ENCODE measurements around the gene KCNN3. TPM values are rescaled to one million over a fixed set of nuclear protein-coding genes. Genes with fewer than 3 reads are reported as not detected.
"Not testable (repeated sequence)": the region's sequence is repeated elsewhere in the genome, so short reads cannot be mapped to it uniquely, and the experiment has no call there.

Gene KCNN3
- total RNA-seq, 1 donor from 2014 or later: 0.07 TPM

DNA sequence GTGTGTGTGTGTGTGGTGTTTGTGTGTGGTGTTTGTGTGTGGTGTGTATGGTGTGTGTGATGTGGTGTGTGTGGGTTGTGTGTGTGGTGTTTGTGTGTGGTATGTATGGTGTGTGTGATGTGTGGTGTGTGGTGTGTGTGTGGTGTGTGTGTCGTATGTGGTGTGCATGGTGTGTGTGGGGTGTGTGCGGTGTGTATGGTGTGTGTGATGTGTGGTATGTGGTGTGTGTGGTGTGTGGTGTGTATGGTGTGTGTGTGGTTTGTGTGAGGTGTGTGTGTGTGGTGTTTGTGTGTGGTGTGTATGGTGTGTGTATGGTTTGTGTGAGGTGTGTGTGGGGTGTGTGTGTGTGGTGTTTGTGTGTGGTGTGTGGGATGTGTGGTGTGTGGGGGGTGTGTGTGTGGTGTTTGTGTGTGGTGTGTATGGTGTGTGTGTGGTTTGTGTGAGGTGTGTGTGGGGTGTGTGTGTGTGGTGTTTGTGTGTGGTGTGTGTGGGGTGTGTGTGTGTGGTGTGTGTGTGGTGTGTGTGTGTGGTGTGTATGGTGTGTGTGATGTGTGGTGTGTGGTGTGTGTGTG, 155.9 kb downstream of the KCNN3 start:
- intact Hi-C loops (cut with micrococcal nuclease): no loop called here

DNA sequence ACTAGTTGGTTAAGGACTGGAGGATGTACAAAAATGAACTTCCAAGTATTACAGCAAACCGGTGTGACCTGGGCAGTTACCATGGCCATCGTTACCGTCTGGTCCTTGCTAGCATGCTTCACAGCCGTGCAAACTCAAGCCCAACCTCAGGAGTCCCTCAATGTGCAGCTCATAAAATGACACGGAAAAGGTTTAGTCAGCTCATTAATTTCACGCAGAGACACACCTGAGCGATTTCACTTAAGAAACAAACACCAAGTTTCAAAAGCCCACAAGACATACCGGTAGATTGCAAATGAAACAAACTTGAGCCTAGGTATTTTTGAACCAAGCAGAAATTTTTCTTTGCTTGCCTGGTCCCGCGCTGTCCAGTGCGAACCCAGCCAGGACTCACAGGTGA, 157.1 kb downstream of the KCNN3 start:
- intact Hi-C loops (cut with micrococcal nuclease): no loop called here

DNA sequence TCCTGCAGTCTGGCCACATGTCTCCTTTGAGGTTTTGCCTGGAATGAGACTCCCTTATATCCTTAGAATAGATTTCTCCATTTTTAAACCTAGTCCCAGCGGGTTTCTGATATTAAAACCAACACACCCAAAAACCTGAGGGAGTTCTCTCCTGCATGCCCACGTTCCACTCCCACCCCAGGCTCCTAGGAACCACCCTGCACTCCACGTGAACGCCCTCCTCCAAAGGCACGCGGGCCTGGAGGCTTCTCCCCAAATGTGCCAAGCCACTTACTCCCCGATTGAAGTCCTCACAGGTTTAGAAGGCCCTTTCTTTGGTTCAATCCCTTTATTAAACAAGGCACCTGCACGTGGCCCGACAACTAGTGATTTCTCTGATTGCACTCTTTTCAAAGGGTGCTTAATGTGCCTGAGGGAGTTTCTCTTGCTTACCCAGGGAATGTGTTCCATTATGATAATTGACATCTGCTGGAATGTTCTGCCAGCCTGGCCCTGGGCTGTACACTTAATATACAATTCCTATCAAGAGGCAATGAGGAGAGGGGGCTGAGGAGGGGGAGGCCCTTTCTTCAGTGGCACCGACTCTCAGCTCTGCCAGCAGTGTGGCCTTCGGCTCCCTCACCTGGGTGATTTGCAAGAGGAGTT, 157.8 kb downstream of the KCNN3 start:
- intact Hi-C loops (cut with micrococcal nuclease): no loop called here

DNA sequence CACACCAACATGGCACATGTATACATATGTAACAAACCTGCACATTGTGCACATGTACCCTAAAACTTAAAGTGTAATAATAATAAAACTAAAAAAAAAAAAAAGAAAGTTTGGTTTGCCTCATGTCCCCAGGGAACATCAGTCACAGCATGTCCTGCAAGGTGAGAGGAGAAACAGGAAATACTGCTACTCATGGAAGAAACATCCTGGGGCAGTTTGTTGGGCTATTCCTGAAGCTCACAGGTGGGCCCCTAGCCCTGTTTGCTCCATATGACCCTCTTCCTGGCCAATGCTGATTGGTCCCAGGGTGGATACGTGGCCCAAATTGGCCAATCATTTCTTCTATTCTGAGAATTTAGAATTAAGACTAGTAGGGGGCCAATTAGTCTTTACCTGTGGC, 158.7 kb downstream of the KCNN3 start:
- intact Hi-C loops (cut with micrococcal nuclease): no loop called here

DNA sequence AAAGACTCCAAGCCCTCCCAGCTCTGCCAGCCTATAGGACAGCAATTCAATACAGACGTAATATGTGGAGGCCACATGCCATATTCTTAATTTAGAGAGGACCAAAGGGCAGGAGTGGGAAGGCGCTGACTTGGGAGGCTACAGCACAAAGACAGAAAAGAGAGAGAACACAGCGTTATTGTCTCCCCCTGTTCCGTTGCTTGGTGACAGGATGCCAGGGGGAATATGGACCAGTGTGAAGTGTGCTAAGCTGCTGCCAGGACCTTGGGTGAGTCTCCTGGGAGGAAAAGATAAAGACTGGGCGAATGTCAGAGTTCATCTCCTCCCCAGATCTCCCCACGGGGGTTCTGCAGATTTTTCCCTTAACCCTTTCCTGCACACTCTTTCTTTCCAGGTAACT, 160.0 kb downstream of the KCNN3 start:
- intact Hi-C loops (cut with micrococcal nuclease): no loop called here

DNA sequence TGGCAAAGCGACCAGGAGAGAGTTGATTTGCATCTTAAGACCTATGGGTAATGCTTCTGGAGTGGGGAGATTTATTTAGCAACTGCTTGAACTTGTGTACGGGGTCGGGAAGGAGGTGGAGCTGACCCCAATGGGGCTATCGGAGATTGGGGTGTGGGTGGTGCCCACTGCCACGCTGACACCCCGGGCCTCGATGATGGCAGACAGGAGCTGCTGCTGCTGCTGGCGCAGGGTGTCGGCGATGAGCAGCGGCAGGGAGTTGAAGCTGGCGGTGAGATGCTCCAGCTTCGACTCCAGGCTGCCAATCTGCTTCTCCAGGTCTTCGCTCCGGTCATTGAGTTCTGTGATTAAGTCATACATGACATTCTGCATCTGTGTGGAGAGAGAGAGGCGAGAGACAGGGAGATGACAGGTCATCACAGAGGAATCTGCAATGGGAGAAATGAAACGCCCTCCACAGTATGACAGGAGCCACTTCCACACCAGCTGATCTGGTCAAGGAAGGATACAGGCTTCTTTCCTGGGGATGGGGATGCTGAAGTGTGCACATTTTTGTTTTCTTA, 162.1 kb downstream of the KCNN3 start:
- intact Hi-C loops (cut with micrococcal nuclease): no loop called here

DNA sequence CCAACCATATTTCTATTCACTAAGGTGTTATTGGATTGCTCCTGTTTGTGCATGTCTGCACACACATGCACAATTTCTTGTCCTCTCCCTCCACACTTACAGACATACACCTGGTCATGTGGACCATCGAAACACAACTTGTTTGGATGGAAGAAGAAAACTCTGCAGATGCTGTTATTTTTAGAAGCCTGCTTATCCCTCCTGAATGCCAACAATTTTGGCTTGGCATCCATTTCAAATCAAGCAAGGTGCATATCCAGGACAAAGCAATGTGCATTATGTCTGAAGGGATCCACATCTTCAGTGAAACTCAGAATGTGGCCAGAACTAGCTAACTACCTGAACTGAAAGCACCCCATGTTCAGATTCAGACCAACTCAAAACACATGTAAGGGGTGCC, 163.2 kb downstream of the KCNN3 start:
- intact Hi-C loops (cut with micrococcal nuclease): no loop called here

DNA sequence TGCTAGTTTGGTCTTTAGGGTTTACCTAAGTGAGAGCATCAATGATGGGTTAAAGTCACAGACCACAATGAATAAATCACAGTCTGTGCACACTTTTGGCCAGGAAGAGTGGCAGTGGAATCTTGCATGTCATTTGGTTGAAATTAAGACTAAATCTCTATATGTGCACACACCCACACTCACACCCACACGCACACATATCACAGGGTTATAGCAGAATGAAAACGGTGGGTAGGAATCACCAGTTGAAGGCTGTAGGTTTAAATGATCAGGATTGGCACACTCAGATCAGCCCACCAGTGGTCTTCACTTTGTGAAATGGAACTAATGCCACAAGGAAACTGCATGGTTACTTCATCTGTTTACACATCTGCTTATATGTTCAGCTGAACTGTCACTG, 164.5 kb downstream of the KCNN3 start:
- intact Hi-C loops (cut with micrococcal nuclease): no loop called here

DNA sequence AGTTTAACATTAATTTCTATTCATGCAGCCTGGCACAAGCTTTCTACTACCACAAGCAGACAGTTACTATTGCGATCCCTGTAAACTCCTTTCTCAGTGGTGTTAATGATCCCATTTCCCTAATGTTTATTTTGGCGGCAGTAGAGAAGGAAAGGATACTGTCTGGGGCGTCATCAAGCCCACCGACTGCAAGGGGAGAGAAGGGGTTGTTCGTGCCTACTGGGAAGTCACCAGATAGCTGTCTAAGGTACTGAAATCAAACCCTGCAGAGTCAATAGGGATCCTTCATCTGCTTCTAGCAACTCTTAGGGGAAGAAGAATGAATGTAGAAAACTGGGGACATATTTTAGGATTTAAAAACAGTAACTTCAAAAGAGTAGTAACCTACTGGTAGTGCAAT, 166.9 kb downstream of the KCNN3 start:
- intact Hi-C loops (cut with micrococcal nuclease): no loop called here

DNA sequence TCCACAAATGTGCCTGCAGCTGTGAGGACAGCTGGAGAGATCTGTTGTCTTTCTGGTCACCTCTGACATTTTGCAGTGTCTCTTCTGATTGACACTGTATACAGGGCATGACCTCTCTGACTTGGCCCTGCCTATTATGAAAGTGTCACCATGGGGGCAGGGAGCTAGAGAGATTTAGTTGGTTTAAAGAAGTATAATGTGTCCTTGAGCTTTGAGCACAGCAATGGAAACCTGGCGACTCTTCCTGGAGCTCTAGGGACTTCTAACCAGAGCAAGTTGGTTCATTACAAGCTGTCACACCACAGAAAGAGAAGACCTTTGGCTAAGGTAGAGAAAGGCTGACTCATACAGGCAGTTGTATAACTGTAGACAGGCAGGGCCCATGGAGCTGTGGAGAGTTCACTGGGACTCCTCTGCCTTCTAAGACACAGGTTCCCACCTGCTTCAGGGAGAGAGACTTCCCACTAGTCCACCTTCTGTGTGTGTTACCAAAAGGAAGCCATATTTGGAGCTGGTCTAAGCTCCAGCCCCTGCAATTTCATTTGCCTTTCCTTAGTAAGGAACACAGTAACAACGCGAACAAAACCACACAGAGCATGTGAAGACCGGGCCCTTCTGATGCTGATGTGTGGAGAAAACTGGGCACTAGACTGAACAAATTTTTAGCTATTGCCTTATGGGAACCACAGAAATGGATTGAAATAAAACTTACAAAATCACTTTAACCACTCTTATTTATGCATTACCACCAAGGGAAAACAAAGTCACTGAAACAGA, 171.6 kb downstream of the KCNN3 start:
- intact Hi-C loops (cut with micrococcal nuclease): no loop called here

DNA sequence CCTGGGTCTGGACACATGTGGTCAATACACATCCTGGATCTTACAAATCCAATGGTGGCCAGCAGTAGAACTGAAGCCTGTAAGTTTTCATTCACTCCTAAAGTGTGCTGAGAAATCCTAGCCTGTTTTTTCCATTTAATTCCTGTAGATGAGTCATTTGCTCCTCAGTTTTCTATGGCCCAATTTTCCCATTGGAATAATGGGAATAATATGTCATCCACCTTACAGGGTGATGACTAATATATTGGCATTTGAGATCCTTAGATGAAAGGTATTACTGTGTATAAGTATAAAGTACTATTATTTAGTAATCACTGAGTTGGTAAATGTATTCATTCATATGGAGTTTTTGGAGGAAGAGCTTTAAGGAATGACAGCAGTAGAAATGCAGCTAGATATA, 172.4 kb downstream of the KCNN3 start:
- intact Hi-C loops (cut with micrococcal nuclease): no loop called here

DNA sequence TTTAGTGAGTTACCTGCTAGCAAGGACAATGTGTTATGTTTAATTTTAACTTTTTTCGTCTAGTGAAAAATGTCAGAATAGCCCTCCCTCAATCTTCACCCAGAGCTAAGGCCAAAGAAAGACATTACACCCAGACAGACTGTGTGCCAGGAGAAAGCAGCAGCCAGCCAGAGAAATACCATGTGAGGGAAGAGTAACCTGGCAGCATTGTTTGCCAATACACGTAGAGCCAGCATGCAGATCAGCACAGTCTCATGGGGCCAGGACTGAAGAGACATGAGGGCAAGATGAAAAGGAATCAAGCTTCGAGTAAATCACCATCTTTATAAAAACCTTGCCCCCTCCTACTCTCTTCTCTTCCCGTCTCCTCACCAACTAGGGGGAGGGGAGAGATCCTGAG, 173.6 kb downstream of the KCNN3 start:
- intact Hi-C loops (cut with micrococcal nuclease): no loop called here

DNA sequence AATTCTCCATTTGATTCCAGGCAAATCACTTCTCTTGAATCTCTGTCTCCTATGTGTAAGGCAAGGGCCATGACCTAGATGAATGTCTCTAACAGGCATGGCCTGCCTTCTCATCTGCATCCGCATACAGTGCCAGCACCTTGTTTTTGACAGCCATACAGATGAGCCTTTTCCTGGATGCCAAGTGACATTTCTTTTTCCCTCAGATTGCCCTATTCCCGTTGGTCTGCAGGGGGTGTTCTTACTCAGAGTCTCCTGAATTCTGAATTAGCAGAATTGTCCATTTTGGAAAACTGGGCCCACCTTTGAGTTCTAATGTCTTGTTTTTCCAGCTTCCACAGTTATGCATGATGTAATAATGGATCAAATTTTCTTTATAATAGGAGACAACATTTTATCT, 174.1 kb downstream of the KCNN3 start:
- intact Hi-C loops (cut with micrococcal nuclease): no loop called here

DNA sequence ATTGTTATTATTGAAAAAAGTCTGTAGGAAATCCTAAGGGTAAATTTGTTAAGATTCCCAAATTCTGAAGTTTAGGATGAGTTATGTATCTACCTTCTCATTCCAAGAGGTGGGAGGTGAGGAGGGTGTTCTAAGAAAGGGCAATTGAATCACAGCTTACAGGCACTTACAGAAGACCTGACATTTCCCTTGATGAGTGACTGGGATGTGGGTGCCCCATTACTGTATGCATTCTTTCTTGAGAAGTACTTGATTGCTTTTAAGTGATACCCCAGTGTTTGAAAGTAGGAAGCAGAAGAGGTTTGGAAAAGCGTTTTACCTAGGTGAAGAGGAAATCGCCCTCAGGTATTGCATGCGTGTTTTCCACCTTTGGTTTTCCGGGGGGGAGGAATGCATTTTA, 175.1 kb downstream of the KCNN3 start:
- intact Hi-C loops (cut with micrococcal nuclease): no loop called here

DNA sequence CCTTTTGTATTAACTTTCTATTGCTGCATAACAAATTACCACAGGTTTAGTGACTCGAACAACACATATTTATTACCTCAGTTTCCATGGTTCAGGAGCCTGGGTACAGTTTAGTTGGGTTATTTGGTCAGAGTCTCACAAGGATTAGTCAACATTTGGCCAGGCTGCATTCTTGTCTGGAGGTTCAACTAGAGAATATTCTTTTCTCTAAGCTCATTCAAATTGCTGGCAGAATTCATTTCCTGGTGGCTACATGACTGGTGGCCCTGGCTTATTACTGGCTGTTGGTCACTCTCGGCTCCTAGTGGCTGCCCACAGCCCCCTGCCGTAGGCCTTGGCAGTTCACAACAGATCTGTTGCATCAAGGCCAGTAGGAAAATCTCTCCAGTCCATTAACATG, 181.0 kb downstream of the KCNN3 start:
- intact Hi-C loops (cut with micrococcal nuclease): no loop called here

DNA sequence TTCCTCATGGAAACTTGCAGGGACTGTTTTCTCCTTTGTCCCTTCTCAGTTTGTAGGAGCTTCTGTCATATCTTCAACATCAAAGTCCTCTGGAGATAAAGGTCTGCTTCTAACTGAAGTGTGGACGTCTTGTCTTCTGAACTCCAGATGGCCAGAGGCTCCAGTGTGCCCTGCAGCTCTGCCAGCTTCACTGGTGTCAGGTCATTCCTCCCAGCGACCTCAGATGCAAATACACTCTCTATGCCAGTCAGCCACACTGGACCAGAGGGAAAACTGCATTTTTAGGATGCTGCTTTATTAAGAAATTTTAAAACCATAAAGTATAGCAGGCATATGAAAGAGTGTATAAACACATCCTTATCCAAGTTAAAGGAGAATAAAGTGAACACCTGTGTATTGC, 183.6 kb downstream of the KCNN3 start:
- intact Hi-C loops (cut with micrococcal nuclease): no loop called here

DNA sequence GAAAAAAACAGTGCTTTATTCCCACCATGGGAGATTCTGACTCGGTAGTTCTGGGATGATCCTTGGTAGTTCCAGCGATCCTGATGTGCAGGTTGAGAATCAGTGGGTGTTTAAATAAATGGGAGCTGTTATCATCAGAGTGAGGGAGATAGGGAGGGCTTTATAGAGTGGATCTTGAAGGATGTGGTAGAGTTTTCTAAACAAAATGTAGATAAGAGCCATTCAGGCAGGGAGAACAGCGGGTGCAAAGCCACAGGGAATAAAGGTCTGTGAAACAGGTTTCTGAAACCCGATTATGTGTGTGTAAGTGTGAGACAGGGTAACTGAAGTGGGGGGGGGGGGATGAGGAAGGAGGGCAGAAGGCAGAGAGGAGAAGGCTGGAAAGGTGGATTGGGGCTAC, 186.3 kb downstream of the KCNN3 start:
- intact Hi-C loops (cut with micrococcal nuclease): no loop called here

DNA sequence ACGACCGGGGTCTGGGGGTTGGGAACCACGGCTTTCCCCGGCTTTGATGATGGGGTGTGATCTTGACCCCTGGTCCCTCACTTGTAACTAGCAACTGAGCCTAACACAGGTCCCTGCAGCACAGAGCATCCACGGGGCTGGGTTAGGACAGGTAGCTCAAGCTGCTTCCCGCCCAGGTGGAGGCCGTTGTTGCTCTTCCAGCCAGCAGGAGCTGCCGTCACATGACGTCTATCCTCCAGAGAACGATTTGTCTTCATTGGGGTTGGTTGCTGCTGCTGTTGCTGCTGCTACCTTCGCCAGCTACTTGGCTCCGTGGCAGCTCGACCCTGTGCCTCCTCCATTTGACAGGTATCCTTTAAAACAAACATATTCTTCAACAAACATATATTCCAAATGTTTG, 187.8 kb downstream of the KCNN3 start:
- intact Hi-C loops (cut with micrococcal nuclease): no loop called here

DNA sequence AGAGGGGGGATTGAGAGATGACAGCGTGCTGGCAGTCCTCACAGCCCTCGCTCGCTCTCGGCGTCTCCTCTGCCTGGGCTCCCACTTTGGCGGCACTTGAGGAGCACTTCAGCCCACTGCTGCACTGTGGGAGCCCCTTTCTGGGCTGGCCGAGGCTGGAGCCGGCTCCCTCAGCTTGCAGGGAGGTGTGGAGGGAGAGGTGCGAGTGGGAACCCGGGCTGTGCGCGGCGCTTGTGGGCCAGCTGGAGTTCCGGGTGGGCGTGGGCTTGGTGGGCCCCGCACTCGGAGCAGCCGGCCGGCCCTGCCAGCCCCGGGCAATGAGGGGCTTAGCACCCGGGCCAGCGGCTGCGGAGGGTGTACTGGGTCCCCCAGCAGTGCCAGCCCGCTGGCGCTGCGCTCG, 192.2 kb downstream of the KCNN3 start:
- intact Hi-C loops (cut with micrococcal nuclease): not testable (repeated sequence)

DNA sequence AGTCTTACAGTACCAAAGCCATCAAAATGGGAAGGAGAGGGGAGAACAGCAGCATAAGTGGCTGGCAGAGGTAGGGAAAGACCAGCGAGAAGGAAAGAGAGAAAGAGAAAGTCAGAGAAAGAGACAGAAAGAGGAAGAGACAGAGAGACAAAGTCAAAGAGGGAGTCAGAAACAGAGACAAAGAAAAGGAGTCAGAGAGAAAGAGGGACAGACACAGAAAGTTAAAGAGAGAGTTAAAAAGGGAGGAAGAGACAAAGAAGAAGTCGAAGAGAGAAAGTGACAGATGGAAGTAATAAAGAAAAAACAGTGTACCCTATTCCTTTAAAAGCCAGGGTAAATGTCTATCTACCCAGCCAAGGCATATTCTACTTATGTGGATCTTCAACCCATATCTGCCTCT, 193.2 kb downstream of the KCNN3 start:
- intact Hi-C loops (cut with micrococcal nuclease): not testable (repeated sequence)

DNA sequence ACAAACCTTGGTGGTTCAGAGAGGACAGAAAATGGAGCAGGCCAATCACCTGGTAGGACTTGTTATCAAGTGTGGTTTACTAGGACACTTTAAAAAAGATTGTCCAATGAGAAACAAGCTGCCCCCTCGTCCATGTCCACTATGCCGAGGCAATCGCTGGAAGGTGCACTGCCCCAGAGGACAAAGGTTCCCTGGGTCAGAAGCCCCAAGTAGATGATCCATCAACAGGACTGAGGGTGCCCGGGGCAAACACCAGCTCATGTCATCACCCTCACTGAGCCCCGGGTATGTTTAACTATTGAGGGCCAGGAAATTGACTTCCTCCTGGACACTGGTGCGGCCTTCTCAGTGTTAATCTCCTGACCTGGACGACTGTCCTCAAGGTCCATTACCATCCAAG, 195.6 kb downstream of the KCNN3 start:
- intact Hi-C loops (cut with micrococcal nuclease): loop anchor here (5.0 kb wide), 1 partner anchor 192 kb away; no protein-coding TSS in a partner anchor

DNA sequence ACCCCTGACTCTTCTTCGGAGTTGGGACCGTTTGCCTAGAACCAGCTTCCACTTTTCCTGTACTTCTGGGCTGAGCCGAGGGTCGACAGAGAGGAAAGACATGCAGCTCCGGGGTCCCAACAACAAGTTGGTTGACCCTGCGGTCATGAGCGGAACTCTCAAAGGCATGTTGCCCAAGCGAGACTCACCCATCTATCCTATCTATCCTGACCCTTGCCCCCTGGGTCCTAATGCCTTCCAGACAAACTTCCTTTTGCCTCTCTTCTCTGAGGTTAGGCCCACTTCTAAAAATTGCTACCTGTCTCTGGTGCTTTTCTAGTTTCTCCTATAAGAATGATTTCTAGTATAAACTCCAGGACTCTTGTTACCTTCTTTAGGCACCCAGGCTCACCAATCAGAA, 197.8 kb downstream of the KCNN3 start:
- intact Hi-C loops (cut with micrococcal nuclease): loop anchor here (5.0 kb wide), 1 partner anchor 190 kb away; no protein-coding TSS in a partner anchor
